Activated naive CD4-positive, alpha-beta T cell treated with anti-CD3 and anti-CD28 coated beads, Interleukin-2, amount 10 ng/mL, durations not matched to agents 7 days and 5 days (primary cell): ENCODE data around the gene SAA2.
"Not testable (repeated sequence)": the region's sequence is repeated elsewhere in the genome, so short reads cannot be mapped to it uniquely, and the experiment has no call there.

ENCODE experiments used
- CTCF ChIA-PET: fragments of 350-600 bp; sonication (Branson Sonifier 250); formaldehyde crosslinking; loops from one replicate; lab custom pipeline; 2021; ENCODE audit warnings: antibody characterized with exemption; lab: Charles Lee
- DNase-seq: peaks from one replicate; pipeline ENCODE4 v3.0.0-alpha.2; 2020
- H3K27ac Mint-ChIP-seq: one replicate; pipeline ENCODE4 v1.8.0; 2021; ENCODE audit warnings: mild to moderate bottlenecking, moderate library complexity, mixed read lengths
- H3K27me3 Mint-ChIP-seq: one replicate; pipeline ENCODE4 v1.8.0; 2021; ENCODE audit warnings: mild to moderate bottlenecking, mixed read lengths
- H3K36me3 Mint-ChIP-seq: one replicate; pipeline ENCODE4 v1.8.0; 2021; ENCODE audit warnings: mixed read lengths
- H3K4me1 Mint-ChIP-seq: one replicate; pipeline ENCODE4 v1.8.0; 2021; ENCODE audit warnings: mixed read lengths
- H3K4me3 Mint-ChIP-seq: one replicate; pipeline ENCODE4 v1.8.0; 2021; ENCODE audit warnings: mild to moderate bottlenecking, moderate library complexity, mixed read lengths
- H3K9me3 Mint-ChIP-seq: one replicate; pipeline ENCODE4 v1.8.0; 2021; ENCODE audit warnings: mixed read lengths

SAA2 gene

GRCh38 chr11:18248561-18248960 is at the start of gene SAA2:
Gene SAA2, minus strand, starts transcription at chr11:18248668. Its CDS starts 657 bp downstream, at chr11:18248011.
- CTCF ChIA-PET = interaction anchor here (0.7 kb wide), 1 partner anchor 474 kb away, joined by 3 read pairs; no protein-coding TSS in a partner anchor
- H3K4me3 Mint-ChIP-seq = no peak within 1 kb of the TSS

GRCh38 chr11:18295316-18295715 is 46.8 kb upstream of the SAA2 start:
- Mint-ChIP-seq H3K9me3 (no peaks in the 10 kb centered on the region), H3K4me1 (peaks cover 2% of the 10 kb centered on the region), H3K27ac (no peak overlapping the region), H3K36me3 (peaks cover 56% of the 10 kb centered on the region), H3K27me3 (no peaks in the 10 kb centered on the region), H3K4me3 (no peak overlapping the region)
- CTCF ChIA-PET = interaction anchor here (0.8 kb wide), 1 partner anchor 12 kb away, joined by 3 read pairs; no protein-coding TSS in a partner anchor
- no peak for DNase-seq

More at GRCh38 chr11:18248561-18248960, at the start of gene SAA2:
- Mint-ChIP-seq H3K36me3 (no peaks in the 10 kb centered on the region), H3K9me3 (no peaks in the 10 kb centered on the region), H3K27me3 (peaks cover 19% of the 10 kb centered on the region), H3K4me1 (peaks cover 32% of the 10 kb centered on the region), H3K27ac (no peak within 1 kb of the TSS)
- DNase-seq = no peak

GRCh38 chr11:18294862-18295261 is 46.4 kb upstream of the SAA2 start:
- Mint-ChIP-seq H3K27ac (no peak overlapping the region), H3K9me3 (no peaks in the 10 kb centered on the region)
- CTCF ChIA-PET = interaction anchor here (0.8 kb wide), 1 partner anchor 13 kb away, joined by 3 read pairs; no protein-coding TSS in a partner anchor

GRCh38 chr11:18288911-18289310 is 40.4 kb upstream of the SAA2 start:
- H3K4me1 Mint-ChIP-seq = no peaks in the 10 kb centered on the region
- H3K36me3 Mint-ChIP-seq = peaks cover 54% of the 10 kb centered on the region
- no peak overlapping the region for H3K4me3 Mint-ChIP-seq
- H3K27ac Mint-ChIP-seq = no peak overlapping the region
- H3K9me3 Mint-ChIP-seq = no peaks in the 10 kb centered on the region
- no peak for DNase-seq
- no peaks in the 10 kb centered on the region for H3K27me3 Mint-ChIP-seq
- CTCF ChIA-PET = no interaction called here

More at GRCh38 chr11:18294862-18295261, 46.4 kb upstream of the SAA2 start:
- Mint-ChIP-seq H3K4me3 (no peak overlapping the region), H3K27me3 (no peaks in the 10 kb centered on the region), H3K4me1 (peaks cover 2% of the 10 kb centered on the region), H3K36me3 (peaks cover 58% of the 10 kb centered on the region)
- no peak for DNase-seq

GRCh38 chr11:18285841-18286240 is 37.4 kb upstream of the SAA2 start:
- peaks cover 53% of the 10 kb centered on the region for H3K36me3 Mint-ChIP-seq
- no peak overlapping the region for H3K27ac Mint-ChIP-seq
- CTCF ChIA-PET = interaction anchor here (1.2 kb wide), 1 partner anchor 42 kb away, joined by 3 read pairs; no protein-coding TSS in a partner anchor

GRCh38 chr11:18282626-18283025 is 34.2 kb upstream of the SAA2 start:
- Mint-ChIP-seq H3K4me1 (peaks cover 33% of the 10 kb centered on the region), H3K36me3 (peaks cover 63% of the 10 kb centered on the region), H3K4me3 (no peak overlapping the region), H3K9me3 (no peaks in the 10 kb centered on the region), H3K27ac (no peak overlapping the region), H3K27me3 (no peaks in the 10 kb centered on the region)
- CTCF ChIA-PET = no interaction called here
- DNase-seq = no peak

More at GRCh38 chr11:18285841-18286240, 37.4 kb upstream of the SAA2 start:
- H3K27me3 Mint-ChIP-seq = no peaks in the 10 kb centered on the region
- no peak overlapping the region for H3K4me3 Mint-ChIP-seq
- no peak for DNase-seq
- H3K4me1 Mint-ChIP-seq = peaks cover 16% of the 10 kb centered on the region
- H3K9me3 Mint-ChIP-seq = no peaks in the 10 kb centered on the region

GRCh38 chr11:18280438-18281045 is 32.1 kb upstream of the SAA2 start:
- Mint-ChIP-seq H3K27me3 (no peaks in the 10 kb centered on the region), H3K4me1 (peaks cover 33% of the 10 kb centered on the region), H3K36me3 (peaks cover 54% of the 10 kb centered on the region), H3K4me3 (peak overlapping the region; percentile 3), H3K9me3 (no peaks in the 10 kb centered on the region), H3K27ac (peak overlapping the region; percentile 85)
- CTCF ChIA-PET = interaction anchor here (1.6 kb wide), 1 partner anchor 37 kb away, joined by 6 read pairs; no protein-coding TSS in a partner anchor
- DNase-seq = no peak

- no peak overlapping the region for H3K27ac Mint-ChIP-seq
- H3K36me3 Mint-ChIP-seq = peaks cover 42% of the 10 kb centered on the region
- CTCF ChIA-PET = interaction anchor here (1.2 kb wide), 1 partner anchor 34 kb away, joined by 4 read pairs; no protein-coding TSS in a partner anchor
- H3K4me3 Mint-ChIP-seq = no peak overlapping the region
- H3K27me3 Mint-ChIP-seq = no peaks in the 10 kb centered on the region
- peaks cover 2% of the 10 kb centered on the region for H3K9me3 Mint-ChIP-seq
- DNase-seq = no peak
- peaks cover 32% of the 10 kb centered on the region for H3K4me1 Mint-ChIP-seq
Measured at GRCh38 chr11:18277565-18278271, 29.2 kb upstream of the SAA2 start.

GRCh38 chr11:18271206-18271605 is 22.7 kb upstream of the SAA2 start:
- H3K36me3 Mint-ChIP-seq = peaks cover 2% of the 10 kb centered on the region
- CTCF ChIA-PET = no interaction called here
- H3K9me3 Mint-ChIP-seq = peaks cover 2% of the 10 kb centered on the region
- H3K27ac Mint-ChIP-seq = no peak overlapping the region
- peaks cover 8% of the 10 kb centered on the region for H3K4me1 Mint-ChIP-seq
- peaks cover 4% of the 10 kb centered on the region for H3K27me3 Mint-ChIP-seq
- DNase-seq = no peak
- H3K4me3 Mint-ChIP-seq = no peak overlapping the region

GRCh38 chr11:18270102-18270501 is 21.6 kb upstream of the SAA2 start:
- Mint-ChIP-seq H3K36me3 (no peaks in the 10 kb centered on the region), H3K27me3 (peaks cover 11% of the 10 kb centered on the region), H3K9me3 (no peaks in the 10 kb centered on the region), H3K4me3 (no peak overlapping the region), H3K4me1 (peaks cover 11% of the 10 kb centered on the region), H3K27ac (no peak overlapping the region)
- no peak for DNase-seq
- CTCF ChIA-PET = no interaction called here

GRCh38 chr11:18269252-18269651 is 20.8 kb upstream of the SAA2 start:
- CTCF ChIA-PET, H3K9me3 Mint-ChIP-seq, H3K27ac Mint-ChIP-seq, H3K4me3 Mint-ChIP-seq, H3K36me3 Mint-ChIP-seq, DNase-seq: not testable (repeated sequence)
- Mint-ChIP-seq H3K27me3 (peaks cover 19% of the 10 kb centered on the region), H3K4me1 (peaks cover 16% of the 10 kb centered on the region)

GRCh38 chr11:18267335-18268133 is 19.1 kb upstream of the SAA2 start:
- CTCF ChIA-PET, H3K4me3 Mint-ChIP-seq, H3K9me3 Mint-ChIP-seq, H3K27ac Mint-ChIP-seq, DNase-seq, H3K36me3 Mint-ChIP-seq: not testable (repeated sequence)
- Mint-ChIP-seq H3K4me1 (peaks cover 18% of the 10 kb centered on the region), H3K27me3 (peaks cover 22% of the 10 kb centered on the region)

GRCh38 chr11:18265949-18266348 is 17.5 kb upstream of the SAA2 start, which contains the start of gene SAA1:
Gene SAA1, plus strand, starts transcription at chr11:18266264. Its CDS starts 624 bp downstream, at chr11:18266888.
- Mint-ChIP-seq H3K4me1 (peaks cover 18% of the 10 kb centered on the region), H3K4me3 (no peak within 1 kb of the TSS), H3K27me3 (peaks cover 22% of the 10 kb centered on the region), H3K36me3 (no peaks in the 10 kb centered on the region), H3K27ac (no peak within 1 kb of the TSS), H3K9me3 (no peaks in the 10 kb centered on the region)
- CTCF ChIA-PET = no interaction called here
- no peak for DNase-seq
